Brain pericyte (primary cell): Measurements from ENCODE around the gene TMEM256.
A peak's percentile ranks its signal among the peaks of the same experiment; 100 is the strongest.

Experiments
- DNase-seq: peaks from one replicate; pipeline ENCODE4 v3.0.0-alpha.2; 2012; ENCODE audit warnings: low read depth, low spot score

TMEM256 gene

GRCh38 chr17:7403977-7404736 lies at the start of gene TMEM256:
Gene TMEM256 (minus strand): TSS chr17:7404097. CDS start chr17:7404084, 13 bp downstream.
- DNase-seq: peak; percentile 98

DNA sequence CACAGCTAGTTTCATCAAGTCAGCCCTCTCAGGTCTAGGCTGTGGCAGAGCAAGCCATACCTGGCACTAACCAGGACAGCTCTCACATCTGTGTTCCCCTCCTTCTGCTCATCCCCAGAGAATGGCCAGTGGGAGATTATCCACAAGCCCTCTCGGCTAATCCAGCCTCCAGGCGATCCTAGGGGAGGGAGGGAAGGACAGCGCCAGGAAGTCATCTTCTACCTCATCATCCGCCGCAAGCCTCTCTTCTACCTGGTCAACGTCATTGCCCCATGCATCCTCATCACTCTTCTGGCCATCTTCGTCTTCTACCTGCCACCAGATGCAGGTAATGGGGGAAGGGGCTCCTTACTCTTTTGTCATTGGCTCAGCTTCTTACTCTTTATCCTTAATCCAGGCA lies 44.6 kb upstream of the TMEM256 start:
- no peak for DNase-seq

DNA sequence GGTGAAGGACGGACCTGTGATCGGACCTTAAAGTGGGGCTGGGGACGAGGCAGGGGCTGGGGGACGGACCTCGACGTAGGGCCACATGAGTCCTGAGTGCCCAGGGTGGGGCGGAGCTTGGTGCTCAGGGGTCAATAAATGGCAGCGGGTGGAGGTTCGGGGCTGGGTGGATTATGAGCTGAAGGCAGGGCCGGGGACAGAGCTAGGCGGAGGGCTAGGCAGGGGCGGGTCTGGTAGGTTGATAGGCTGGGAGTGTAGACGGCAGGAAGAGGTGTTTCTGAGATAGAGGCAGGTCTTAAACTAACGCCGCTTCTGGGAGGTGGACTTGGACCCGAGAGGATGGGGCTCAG lies 41.7 kb upstream of the TMEM256 start:
- no peak for DNase-seq

GRCh38 chr17:7444682-7445618 lies 41.1 kb upstream of the TMEM256 start, which contains the start of gene CHRNB1:
Gene CHRNB1 (plus strand): TSS chr17:7445061. CDS start chr17:7445128, 67 bp downstream.
- DNase-seq: no peak

GRCh38 chr17:7443499-7444485 lies 39.9 kb upstream of the TMEM256 start:
- no peak for DNase-seq

GRCh38 chr17:7442142-7442541 lies 38.2 kb upstream of the TMEM256 start:
- no peak for DNase-seq

DNA sequence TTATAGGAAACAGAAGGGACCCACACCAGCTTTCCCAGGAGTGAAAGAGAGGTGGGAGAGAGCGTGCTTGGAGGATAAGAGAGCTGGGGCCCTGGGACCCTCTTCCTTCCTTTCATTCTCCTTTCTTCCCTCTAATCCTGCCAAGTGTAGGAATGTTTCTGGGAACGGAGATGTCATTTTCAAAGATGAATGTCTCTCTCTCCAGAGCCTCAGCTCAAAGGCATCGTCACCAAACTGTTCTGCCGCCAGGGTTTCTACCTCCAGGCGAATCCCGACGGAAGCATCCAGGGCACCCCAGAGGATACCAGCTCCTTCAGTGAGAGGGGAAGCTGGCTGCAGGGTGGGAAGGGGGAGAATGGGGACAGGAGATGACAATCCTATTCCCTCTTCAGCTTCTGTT lies 37.4 kb upstream of the TMEM256 start:
- DNase-seq: no peak

- DNase-seq: no peak
Measured at GRCh38 chr17:7440834-7441195, 36.9 kb upstream of the TMEM256 start.

GRCh38 chr17:7440113-7440833 lies 36.4 kb upstream of the TMEM256 start:
- no peak for DNase-seq

- DNase-seq: no peak
Measured at GRCh38 chr17:7439462-7440112, 35.7 kb upstream of the TMEM256 start, which contains the start of gene FGF11. Gene FGF11 (plus strand): TSS chr17:7439512. CDS start chr17:7439621, 109 bp downstream.

- DNase-seq: no peak
Measured at GRCh38 chr17:7438656-7439460, 35.0 kb upstream of the TMEM256 start.

GRCh38 chr17:7437950-7438614 lies 34.2 kb upstream of the TMEM256 start:
- DNase-seq: no peak

DNA sequence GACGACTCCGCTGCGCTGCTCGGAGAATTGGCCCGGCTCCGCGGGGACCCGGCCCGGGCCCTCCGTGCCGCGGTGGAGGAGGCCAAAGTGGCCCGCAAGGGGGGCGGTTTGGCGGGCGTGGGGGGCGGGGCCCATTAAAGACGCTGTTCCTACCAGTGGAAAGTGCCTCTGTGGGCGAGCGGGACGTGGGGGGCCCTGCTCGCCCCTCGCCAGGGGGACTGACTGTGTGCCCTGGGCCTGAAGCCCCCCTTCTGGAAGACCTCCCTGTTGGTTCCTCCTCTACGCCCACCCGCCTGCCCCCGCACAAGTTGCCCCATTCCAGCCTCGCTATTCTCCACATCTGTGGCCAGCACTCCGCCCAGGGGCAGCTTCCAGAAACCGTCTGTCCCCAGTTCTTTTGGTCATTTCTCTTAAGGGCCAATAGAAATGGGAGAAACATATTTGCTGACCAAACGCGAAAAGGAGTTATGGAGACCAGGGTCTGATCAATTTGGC lies 33.5 kb upstream of the TMEM256 start:
- DNase-seq: no peak

DNA sequence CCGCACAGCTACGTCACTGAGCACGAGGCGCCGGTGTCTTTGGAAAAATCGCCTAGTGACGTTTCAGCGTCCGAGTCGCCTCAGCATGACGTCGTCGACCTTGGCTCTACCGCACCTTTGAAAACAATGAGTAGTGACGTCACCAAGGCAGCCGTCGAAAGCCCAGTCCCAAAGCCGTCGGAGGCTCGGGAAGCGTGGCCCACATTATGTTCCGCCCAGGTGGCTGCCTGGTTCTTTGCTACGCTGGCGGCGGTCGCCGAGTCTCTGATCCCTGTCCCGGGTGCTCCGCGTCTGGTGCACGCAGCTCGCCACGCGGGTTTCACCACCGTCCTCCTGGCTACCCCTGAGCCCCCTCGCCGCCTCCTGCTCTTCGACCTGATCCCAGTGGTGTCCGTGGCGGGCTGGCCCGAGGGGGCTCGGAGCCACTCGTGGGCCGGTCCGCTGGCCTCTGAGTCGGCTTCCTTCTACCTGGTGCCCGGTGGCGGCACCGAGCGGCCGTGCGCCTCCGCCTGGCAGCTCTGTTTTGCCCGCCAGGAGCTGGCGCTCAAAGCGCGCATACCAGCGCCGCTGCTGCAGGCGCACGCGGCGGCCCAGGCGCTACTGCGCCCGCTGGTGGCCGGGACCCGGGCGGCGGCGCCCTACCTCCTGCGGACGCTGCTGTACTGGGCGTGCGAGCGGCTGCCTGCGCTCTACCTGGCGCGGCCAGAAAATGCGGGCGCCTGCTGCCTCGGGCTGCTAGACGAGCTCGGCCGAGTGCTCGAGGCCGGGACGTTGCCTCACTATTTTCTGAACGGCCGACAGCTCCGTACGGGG lies 32.9 kb upstream of the TMEM256 start:
- DNase-seq: no peak

DNA sequence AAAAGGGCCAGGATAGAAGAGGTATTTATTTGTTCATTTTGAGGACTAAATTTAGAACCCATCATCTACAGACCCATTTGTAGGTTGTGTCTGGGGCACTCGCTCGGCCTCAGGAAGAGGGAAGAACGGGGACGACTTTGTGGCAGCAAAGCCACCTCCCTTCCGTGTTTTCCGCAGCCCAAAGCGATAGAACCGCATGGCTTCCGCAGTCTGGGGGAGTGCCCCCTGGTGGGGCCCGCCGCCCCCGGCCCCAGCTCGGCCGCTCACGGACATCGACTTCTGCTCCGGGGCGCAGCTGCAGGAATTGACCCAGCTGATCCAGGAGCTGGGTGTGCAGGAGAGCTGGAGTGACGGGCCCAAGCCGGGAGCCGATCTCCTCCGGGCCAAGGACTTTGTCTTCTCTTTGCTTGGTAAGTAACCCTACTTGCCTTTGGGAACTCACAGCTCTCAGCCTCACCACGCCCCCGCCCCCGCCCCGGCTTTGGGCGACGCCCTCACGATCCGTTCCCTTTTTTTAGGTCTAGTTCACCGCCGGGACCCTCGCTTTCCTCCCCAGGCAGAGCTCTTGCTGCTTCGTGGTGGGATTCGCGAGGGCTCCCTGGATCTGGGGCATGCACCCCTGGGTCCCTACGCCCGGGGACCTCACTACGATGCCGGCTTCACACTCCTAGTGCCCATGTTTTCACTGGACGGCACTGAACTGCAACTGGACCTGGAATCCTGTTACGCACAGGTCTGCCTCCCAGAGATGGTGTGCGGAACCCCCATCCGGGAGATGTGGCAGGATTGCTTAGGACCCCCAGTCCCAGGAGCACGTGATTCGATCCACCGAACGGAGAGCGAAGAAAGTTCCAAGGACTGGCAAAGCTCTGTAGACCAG lies 32.0 kb upstream of the TMEM256 start:
- DNase-seq: no peak

GRCh38 chr17:7432296-7432695 lies 28.4 kb upstream of the TMEM256 start:
- no peak for DNase-seq

- DNase-seq: no peak
Measured at GRCh38 chr17:7431231-7431630, 27.3 kb upstream of the TMEM256 start.
